ENCODE results near the gene NBPF1.
"Not testable (repeated sequence)": the region's sequence is repeated elsewhere in the genome, so short reads cannot be mapped to it uniquely, and the experiment has no call there.

Gene NBPF1

GRCh38 chr1:16605532-16606505 is 7.5 kb downstream of the NBPF1 start:
- DNase-seq: no peak

GRCh38 chr1:16605213-16605525 is 8.2 kb downstream of the NBPF1 start:
- no peak for DNase-seq

- not testable (repeated sequence) for DNase-seq
These were observed 8.7 kb downstream of the NBPF1 start for GRCh38 chr1:16604514-16605212.

- not testable (repeated sequence) for DNase-seq
These were observed 9.7 kb downstream of the NBPF1 start for GRCh38 chr1:16603623-16604022.

GRCh38 chr1:16602336-16603011 is 10.9 kb downstream of the NBPF1 start:
- not testable (repeated sequence) for DNase-seq

- not testable (repeated sequence) for DNase-seq
These were observed 12.2 kb downstream of the NBPF1 start for GRCh38 chr1:16600855-16601786.

- not testable (repeated sequence) for DNase-seq
These were observed 14.0 kb downstream of the NBPF1 start for GRCh38 chr1:16599326-16599725.

GRCh38 chr1:16595216-16595615 is 18.1 kb downstream of the NBPF1 start:
- not testable (repeated sequence) for DNase-seq

GRCh38 chr1:16591845-16592244 is 21.5 kb downstream of the NBPF1 start:
- not testable (repeated sequence) for DNase-seq

GRCh38 chr1:16588081-16588480 is 25.3 kb downstream of the NBPF1 start:
- DNase-seq: not testable (repeated sequence)

- not testable (repeated sequence) for DNase-seq
These were observed 25.7 kb downstream of the NBPF1 start for GRCh38 chr1:16587639-16588038.

- DNase-seq: not testable (repeated sequence)
These were observed 48.0 kb downstream of the NBPF1 start for GRCh38 chr1:16565324-16565723.

GRCh38 chr1:16561035-16561434 is 52.3 kb downstream of the NBPF1 start:
- DNase-seq: not testable (repeated sequence)

- not testable (repeated sequence) for DNase-seq
These were observed 52.9 kb downstream of the NBPF1 start for GRCh38 chr1:16560498-16560897.

GRCh38 chr1:16559688-16560087 is 53.7 kb downstream of the NBPF1 start:
- DNase-seq: not testable (repeated sequence)

GRCh38 chr1:16557034-16557433 is 56.3 kb downstream of the NBPF1 start:
- DNase-seq: not testable (repeated sequence)

GRCh38 chr1:16553244-16553643 is 60.1 kb downstream of the NBPF1 start:
- not testable (repeated sequence) for DNase-seq

- not testable (repeated sequence) for DNase-seq
These were observed 63.0 kb downstream of the NBPF1 start for GRCh38 chr1:16550212-16550918.

- DNase-seq: not testable (repeated sequence)
These were observed 63.8 kb downstream of the NBPF1 start for GRCh38 chr1:16549545-16549944.

- DNase-seq: not testable (repeated sequence)
These were observed 65.7 kb downstream of the NBPF1 start for GRCh38 chr1:16547502-16548241.

- not testable (repeated sequence) for DNase-seq
These were observed 67.7 kb downstream of the NBPF1 start for GRCh38 chr1:16545682-16546095.
